OCI-LY1 (cell line): ENCODE results near the gene SNX20.

Experiments
- H2AFZ ChIP-seq: fragments of 200-600 bp; sonication (generic), shearing (Covaris generic); 2 replicates; pipeline ENCODE4 v1.6.0; 2014; ENCODE audit warnings: antibody characterized with exemption, mild to moderate bottlenecking, low read length
- H3F3A ChIP-seq: fragments of 200-600 bp; sonication (generic), shearing (Covaris generic); 2 replicates; pipeline ENCODE4 v1.6.0; 2014; ENCODE audit warnings: mild to moderate bottlenecking, antibody characterized with exemption, low read length, moderate library complexity; ENCODE audit not compliant: insufficient read depth
- H3K27ac ChIP-seq: fragments of 200-600 bp; sonication (generic); 2 replicates; pipeline ENCODE4 v1.5.1; 2014; ENCODE audit warnings: low read length, mixed run types, mild to moderate bottlenecking, low read depth; ENCODE audit not compliant: poor library complexity, severe bottlenecking
- H3K27me3 ChIP-seq: fragments of 200-600 bp; sonication (generic); 2 replicates; pipeline ENCODE4 v1.6.0; 2014; ENCODE audit warnings: antibody characterized with exemption, mild to moderate bottlenecking, low read length, moderate library complexity; ENCODE audit not compliant: insufficient read depth
- H3K36me3 ChIP-seq: fragments of 200-600 bp; sonication (generic); 2 replicates; pipeline ENCODE4 v1.6.1; 2014; ENCODE audit warnings: mild to moderate bottlenecking, antibody characterized with exemption, low read length, moderate library complexity, mixed read lengths; ENCODE audit not compliant: insufficient read depth
- H3K4me1 ChIP-seq: fragments of 200-600 bp; sonication (generic); 2 replicates; pipeline ENCODE4 v1.5.1; 2014; ENCODE audit warnings: mild to moderate bottlenecking, low read length, moderate library complexity; ENCODE audit not compliant: insufficient read depth, severe bottlenecking
- H3K4me2 ChIP-seq: fragments of 200-600 bp; sonication (generic), shearing (Covaris generic); 2 replicates; pipeline ENCODE4 v1.6.1; 2014; ENCODE audit warnings: low read length
- H3K4me3 ChIP-seq: fragments of 200-600 bp; sonication (generic); 2 replicates; pipeline ENCODE4 v1.5.1; 2014; ENCODE audit warnings: low read length, low read depth, mild to moderate bottlenecking, mixed read lengths; ENCODE audit not compliant: poor library complexity, severe bottlenecking
- H3K79me2 ChIP-seq: fragments of 200-600 bp; shearing (Covaris generic); 2 replicates; pipeline ENCODE4 v1.6.1; 2016; ENCODE audit warnings: mixed run types, low read length, mixed read lengths; ENCODE audit not compliant: insufficient read depth
- H3K9ac ChIP-seq: fragments of 200-600 bp; sonication (generic), shearing (Covaris generic); 2 replicates; pipeline ENCODE4 v1.6.1; 2014; ENCODE audit warnings: mild to moderate bottlenecking, low read length, mixed read lengths
- H3K9me2 ChIP-seq: fragments of 200-600 bp; sonication (generic), shearing (Covaris generic); 2 replicates; pipeline ENCODE4 v1.6.1; 2014; ENCODE audit warnings: low read depth, mild to moderate bottlenecking, low read length, mixed read lengths
- H3K9me3 ChIP-seq: fragments of 200-600 bp; shearing (Covaris generic); 2 replicates; pipeline ENCODE4 v1.6.1; 2014; ENCODE audit warnings: low read length, mixed read lengths
- H4K20me1 ChIP-seq: fragments of 200-600 bp; sonication (generic), shearing (Covaris generic); 2 replicates; pipeline ENCODE4 v1.6.0; 2016; ENCODE audit warnings: mild to moderate bottlenecking, low read length; ENCODE audit not compliant: insufficient read depth
- EZH2 ChIP-seq: fragments of 200-600 bp; sonication (generic), shearing (Covaris generic); IDR thresholded peaks from 2 replicates; pipeline ENCODE4 v1.8.0; 2017; ENCODE audit warnings: borderline replicate concordance, mixed run types, mild to moderate bottlenecking, antibody characterized with exemption, low read length, moderate library complexity, mixed read lengths
- TF ChIP-seq, protein P1 (sequence below): fragments of 200-600 bp; sonication (generic), shearing (Covaris generic); IDR thresholded peaks from 2 replicates; pipeline ENCODE4 v1.5.1; 2017; ENCODE audit warnings: mild to moderate bottlenecking, antibody characterized with exemption, low read length, moderate library complexity, mixed read lengths

The SNX20 gene

DNA sequence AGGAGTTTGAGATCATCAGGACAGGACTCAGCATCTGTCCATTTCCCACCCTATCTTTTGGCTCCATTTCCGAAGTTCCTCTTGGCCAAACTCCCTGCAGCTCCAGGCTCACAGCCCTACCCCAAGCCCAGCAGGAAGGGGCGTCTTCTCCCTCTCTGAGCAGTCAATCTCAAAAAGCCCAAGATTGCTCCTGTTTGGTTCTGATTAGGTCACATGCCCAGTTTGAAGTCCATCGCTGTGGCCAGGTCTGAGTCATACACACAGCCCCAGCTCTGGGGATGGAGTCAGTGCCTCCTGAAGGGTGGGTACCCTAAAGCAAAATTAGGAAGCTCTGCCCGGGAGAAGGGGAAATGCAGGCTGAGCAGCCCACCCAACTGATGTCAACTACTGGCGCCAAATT lies 23.9 kb downstream of the SNX20 start:
- no peak overlapping the region for H2AFZ ChIP-seq
- H3K4me3 ChIP-seq: no peak overlapping the region
- no peak overlapping the region for H3K27ac ChIP-seq
- H3K79me2 ChIP-seq: no peaks in the 10 kb centered on the region
- no peaks in the 10 kb centered on the region for H3K4me1 ChIP-seq
- no peaks in the 10 kb centered on the region; the same call in 1 of the 2 replicates for H3K36me3 ChIP-seq
- no peaks in the 10 kb centered on the region for H4K20me1 ChIP-seq
- no peak overlapping the region for H3K9ac ChIP-seq
- H3K9me3 ChIP-seq: no peaks in the 10 kb centered on the region
- no peak for TF ChIP-seq EZH2
- TF ChIP-seq, protein P1, sequence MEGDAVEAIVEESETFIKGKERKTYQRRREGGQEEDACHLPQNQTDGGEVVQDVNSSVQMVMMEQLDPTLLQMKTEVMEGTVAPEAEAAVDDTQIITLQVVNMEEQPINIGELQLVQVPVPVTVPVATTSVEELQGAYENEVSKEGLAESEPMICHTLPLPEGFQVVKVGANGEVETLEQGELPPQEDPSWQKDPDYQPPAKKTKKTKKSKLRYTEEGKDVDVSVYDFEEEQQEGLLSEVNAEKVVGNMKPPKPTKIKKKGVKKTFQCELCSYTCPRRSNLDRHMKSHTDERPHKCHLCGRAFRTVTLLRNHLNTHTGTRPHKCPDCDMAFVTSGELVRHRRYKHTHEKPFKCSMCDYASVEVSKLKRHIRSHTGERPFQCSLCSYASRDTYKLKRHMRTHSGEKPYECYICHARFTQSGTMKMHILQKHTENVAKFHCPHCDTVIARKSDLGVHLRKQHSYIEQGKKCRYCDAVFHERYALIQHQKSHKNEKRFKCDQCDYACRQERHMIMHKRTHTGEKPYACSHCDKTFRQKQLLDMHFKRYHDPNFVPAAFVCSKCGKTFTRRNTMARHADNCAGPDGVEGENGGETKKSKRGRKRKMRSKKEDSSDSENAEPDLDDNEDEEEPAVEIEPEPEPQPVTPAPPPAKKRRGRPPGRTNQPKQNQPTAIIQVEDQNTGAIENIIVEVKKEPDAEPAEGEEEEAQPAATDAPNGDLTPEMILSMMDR: no peak
- no peak overlapping the region for H3K4me2 ChIP-seq
- peaks cover 9% of the 10 kb centered on the region for H3K27me3 ChIP-seq
- no peaks in the 10 kb centered on the region for H3F3A ChIP-seq
- H3K9me2 ChIP-seq: no peaks in the 10 kb centered on the region

DNA sequence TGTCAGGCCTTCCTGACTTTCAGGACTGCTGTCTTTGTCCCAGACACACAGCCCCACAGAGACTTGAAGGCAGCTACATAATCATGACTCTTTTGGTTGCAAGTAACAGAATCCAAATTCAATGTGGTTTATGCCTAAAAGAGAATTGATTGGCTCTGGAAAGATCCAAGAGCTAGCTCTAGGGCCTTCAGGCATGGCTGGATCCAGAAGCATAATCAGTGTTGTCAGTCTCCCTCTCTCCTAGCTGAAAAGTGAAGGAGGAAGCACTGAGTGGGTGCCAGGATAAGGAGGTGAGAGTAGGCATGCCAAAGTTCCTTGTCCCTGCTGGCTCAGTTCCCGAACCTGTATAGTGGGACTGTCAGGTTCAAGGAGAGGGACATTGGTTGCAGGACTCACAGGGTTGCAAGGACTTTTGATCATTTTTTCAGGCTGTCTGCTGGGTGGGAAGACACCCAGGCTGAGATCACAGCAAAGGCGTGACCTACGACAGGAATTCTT lies 25.5 kb downstream of the SNX20 start:
- H3F3A ChIP-seq: no peaks in the 10 kb centered on the region
- no peaks in the 10 kb centered on the region for H3K9me3 ChIP-seq
- no peaks in the 10 kb centered on the region for H3K4me1 ChIP-seq
- H3K9ac ChIP-seq: no peak overlapping the region
- no peaks in the 10 kb centered on the region for H4K20me1 ChIP-seq
- H3K9me2 ChIP-seq: no peaks in the 10 kb centered on the region
- no peak overlapping the region for H2AFZ ChIP-seq
- H3K4me2 ChIP-seq: no peak overlapping the region
- H3K79me2 ChIP-seq: no peaks in the 10 kb centered on the region
- H3K27me3 ChIP-seq: peaks cover 9% of the 10 kb centered on the region
- no peaks in the 10 kb centered on the region for H3K36me3 ChIP-seq
- no peak overlapping the region for H3K27ac ChIP-seq
- H3K4me3 ChIP-seq: no peak overlapping the region
- TF ChIP-seq EZH2: no peak
- TF ChIP-seq, protein P1: no peak

DNA sequence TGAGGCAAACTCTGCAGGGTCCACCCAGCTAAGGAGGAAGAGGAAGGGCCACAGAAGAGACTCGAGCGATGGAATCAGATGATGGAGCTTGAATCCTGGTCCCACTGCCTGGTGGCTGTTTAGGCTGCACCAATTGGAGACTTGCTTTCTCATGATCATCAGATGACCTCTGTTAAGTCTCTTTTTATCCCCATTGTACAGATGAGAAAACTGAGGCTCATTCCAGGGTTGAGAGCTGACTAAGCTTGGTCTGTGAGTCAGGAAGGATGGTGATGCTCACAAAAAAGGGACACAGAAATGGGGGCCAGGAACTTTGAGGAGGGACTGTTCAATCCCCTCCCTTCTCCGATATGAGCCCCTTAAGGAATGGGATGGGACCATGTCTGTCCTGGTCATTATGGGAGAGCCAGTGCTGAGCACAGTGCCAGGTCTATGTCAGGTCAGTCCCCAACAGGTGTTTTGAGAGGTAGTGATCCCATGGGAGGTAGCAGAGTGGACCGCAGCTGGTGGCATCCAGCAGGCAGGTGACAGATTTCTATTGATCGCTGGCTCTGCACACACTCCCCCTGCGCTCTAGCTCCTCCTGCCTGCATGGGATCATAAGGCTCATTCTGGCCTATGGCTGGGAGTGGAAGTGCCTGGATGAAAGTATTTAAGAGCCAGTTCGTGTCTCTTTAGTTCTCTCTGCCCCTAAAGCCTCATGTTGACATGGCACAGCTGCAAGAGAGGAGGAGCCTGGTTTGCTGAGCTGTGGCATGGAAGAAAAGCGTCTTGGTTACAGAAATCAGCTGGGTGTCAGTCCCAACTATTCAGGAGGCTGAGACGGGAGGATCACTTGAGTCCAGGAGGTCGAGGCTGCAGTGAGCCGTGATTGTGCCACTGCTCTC lies 27.2 kb downstream of the SNX20 start:
- no peaks in the 10 kb centered on the region for H3K36me3 ChIP-seq
- H4K20me1 ChIP-seq: no peaks in the 10 kb centered on the region
- no peaks in the 10 kb centered on the region for H3F3A ChIP-seq
- no peak overlapping the region for H3K9ac ChIP-seq
- H3K9me2 ChIP-seq: no peaks in the 10 kb centered on the region
- no peak overlapping the region for H2AFZ ChIP-seq
- no peak overlapping the region for H3K27ac ChIP-seq
- H3K27me3 ChIP-seq: peaks cover 9% of the 10 kb centered on the region
- TF ChIP-seq, protein P1: no peak
- no peaks in the 10 kb centered on the region for H3K79me2 ChIP-seq
- H3K4me2 ChIP-seq: no peak overlapping the region
- no peaks in the 10 kb centered on the region for H3K9me3 ChIP-seq
- H3K4me1 ChIP-seq: no peaks in the 10 kb centered on the region
- H3K4me3 ChIP-seq: no peak overlapping the region
